Left cardiac atrium (tissue), 4 donors: Measurements from ENCODE around the gene PCDHGB7. TPM values are rescaled to one million over a fixed set of nuclear protein-coding genes. Genes with fewer than 3 reads are reported as not detected.
"Not testable (repeated sequence)": the region's sequence is repeated elsewhere in the genome, so short reads cannot be mapped to it uniquely, and the experiment has no call there.

Experiments used
- ATAC-seq, 2 donors: fragments of 200-7000 bp; cut with Tn5 transposase; one replicate each; pipeline ENCODE4 v1.9.1; 2020; ENCODE audit warnings: mild to moderate bottlenecking in 2 of 2, moderate library complexity in 2 of 2
- DNase-seq: peaks from one replicate; pipeline ENCODE4 v3.0.0-alpha.2; 2020
- intact Hi-C, 2 donors: fragments of 100-400 bp; cut with DNase I; formaldehyde crosslinking; loops; one replicate each; pipeline versions ENCODE4 v1.14.1 to v1.15.1; 2022 to 2023
- total RNA-seq, 2 donors: library from RNA; stranded (reverse); fragmentation: NEBNext Ultra II Directional; extraction: Animal tissue kit (Norgen Biotek cat#: 25700); gene quantifications; one replicate each; pipeline ENCODE4 v1.2.1, GENCODE V29; 2021
- donor health status: DM: no; HTN: yes; CAD: no.
- donor health status: DM: no; HTN: yes; CAD: no; lungs with severe emphysema.
- donor health status: DM: yes; HTN: yes; CAD: no.
- donor health status: Dilated cardiomyopathy.

Gene PCDHGB7
- total RNA-seq, 2 donors from 2014 or later, result 7.6 to 8.8 TPM

DNA sequence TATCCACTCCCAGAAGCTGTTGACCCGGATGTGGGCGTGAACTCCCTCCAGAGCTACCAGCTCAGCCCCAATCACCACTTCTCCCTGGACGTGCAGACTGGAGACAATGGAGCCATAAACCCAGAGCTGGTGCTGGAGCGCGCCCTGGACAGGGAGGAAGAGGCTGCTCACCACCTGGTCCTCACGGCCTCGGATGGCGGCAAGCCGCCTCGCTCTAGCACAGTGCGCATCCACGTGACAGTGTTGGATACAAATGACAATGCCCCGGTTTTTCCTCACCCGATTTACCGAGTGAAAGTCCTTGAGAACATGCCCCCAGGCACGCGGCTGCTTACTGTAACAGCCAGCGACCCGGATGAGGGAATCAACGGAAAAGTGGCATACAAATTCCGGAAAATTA, 24.2 kb upstream of the PCDHGB7 start:
- DNase-seq (no peak), ATAC-seq (no peak)
- intact Hi-C loops, result no loop called here

DNA sequence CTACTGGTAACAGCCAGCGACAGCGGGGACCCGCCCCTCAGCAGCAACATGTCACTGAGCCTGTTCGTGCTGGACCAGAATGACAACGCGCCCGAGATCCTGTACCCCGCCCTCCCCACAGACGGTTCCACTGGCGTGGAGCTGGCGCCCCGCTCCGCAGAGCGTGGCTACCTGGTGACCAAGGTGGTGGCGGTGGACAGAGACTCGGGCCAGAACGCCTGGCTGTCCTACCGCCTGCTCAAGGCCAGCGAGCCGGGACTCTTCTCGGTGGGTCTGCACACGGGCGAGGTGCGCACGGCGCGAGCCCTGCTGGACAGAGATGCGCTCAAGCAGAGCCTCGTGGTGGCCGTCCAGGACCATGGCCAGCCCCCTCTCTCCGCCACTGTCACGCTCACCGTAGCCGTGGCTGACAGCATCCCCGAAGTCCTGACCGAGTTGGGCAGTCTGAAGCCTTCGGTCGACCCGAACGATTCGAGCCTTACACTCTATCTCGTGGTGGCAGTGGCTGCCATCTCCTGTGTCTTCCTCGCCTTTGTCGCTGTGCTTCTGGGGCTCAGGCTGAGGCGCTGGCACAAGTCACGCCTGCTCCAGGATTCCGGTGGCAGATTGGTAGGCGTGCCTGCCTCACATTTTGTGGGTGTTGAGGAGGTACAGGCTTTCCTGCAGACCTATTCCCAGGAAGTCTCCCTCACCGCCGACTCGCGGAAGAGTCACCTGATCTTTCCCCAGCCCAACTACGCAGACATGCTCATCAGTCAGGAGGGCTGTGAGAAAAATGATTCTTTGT, 22.9 kb upstream of the PCDHGB7 start:
- DNase-seq, ATAC-seq, intact Hi-C loops: not testable (repeated sequence)

DNA sequence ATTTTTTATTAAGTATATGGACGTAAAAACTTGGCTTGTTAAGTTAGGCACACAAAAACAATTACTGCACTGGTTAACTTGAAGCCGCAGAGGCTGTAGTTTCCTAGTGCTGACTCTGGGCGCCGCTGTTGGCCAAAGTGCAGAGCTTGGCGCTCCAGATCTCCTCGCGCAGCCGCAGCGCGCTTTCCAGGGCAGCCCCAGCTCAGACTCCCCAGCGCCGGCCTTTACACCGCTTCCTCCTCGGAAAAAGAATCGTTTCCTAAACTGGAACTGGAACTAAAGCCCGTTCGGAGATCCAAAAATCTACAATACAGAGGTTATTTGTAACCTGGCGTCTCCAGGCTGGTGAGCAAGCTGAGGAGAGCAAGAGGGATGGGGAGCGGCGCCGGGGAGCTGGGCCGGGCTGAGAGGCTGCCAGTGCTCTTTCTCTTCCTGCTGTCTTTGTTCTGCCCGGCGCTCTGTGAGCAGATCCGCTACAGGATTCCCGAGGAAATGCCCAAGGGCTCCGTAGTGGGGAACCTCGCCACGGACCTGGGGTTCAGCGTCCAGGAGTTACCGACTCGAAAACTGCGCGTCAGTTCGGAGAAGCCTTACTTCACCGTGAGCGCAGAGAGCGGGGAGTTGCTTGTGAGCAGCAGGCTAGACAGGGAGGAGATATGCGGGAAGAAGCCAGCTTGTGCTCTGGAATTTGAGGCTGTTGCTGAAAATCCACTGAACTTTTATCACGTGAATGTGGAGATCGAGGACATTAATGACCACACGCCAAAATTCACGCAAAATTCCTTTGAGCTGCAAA, 19.5 kb upstream of the PCDHGB7 start, which contains the start of gene PCDHGB5:
PCDHGB5 (plus strand) TSS at position 192 of the 796 bp plus-strand sequence; CDS start at position 373, 181 bp downstream.
- DNase-seq, intact Hi-C loops: not testable (repeated sequence)
- ATAC-seq, result peak; percentile 92 to 96

DNA sequence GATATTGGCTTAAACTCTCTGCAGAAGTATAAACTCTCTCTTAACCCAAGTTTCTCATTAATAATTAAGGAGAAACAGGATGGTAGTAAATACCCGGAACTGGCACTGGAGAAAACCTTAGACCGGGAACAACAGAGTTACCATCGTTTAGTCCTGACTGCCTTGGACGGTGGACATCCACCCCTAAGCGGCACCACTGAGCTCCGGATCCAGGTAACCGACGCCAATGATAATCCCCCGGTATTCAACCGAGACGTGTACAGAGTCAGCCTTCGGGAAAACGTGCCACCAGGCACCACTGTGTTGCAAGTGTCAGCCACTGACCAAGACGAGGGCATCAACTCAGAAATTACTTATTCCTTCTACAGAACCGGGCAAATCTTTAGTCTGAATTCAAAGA, 18.9 kb upstream of the PCDHGB7 start:
- ATAC-seq (no peak), DNase-seq (no peak)
- intact Hi-C loops, result no loop called here

DNA sequence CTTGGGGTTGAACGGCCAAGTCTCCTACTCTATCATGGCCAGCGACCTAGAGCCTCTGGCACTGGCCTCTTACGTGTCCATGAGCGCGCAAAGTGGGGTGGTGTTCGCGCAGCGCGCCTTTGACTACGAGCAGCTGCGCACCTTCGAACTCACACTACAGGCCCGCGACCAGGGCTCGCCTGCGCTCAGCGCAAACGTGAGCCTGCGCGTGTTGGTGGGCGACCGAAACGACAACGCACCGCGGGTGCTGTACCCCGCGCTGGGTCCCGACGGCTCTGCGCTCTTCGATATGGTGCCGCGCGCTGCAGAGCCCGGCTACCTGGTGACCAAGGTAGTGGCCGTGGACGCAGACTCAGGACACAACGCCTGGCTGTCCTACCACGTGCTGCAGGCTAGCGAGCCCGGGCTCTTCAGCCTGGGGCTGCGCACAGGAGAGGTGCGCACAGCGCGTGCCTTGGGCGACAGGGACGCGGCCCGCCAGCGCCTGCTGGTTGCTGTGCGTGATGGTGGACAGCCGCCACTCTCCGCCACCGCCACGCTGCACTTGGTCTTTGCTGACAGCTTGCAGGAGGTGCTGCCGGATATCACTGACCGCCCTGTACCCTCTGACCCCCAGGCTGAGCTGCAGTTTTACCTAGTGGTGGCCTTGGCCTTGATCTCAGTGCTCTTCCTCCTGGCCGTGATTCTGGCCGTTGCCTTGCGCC, 17.8 kb upstream of the PCDHGB7 start:
- ATAC-seq, result no peak
- intact Hi-C loops, result loop anchor here in 1 of 2 donors (10.0 kb wide), 1 partner anchor 45 kb away; the partner anchor contains the start of genes PCDHGA4, PCDHGB1 and PCDHGB2
- no peak for DNase-seq

DNA sequence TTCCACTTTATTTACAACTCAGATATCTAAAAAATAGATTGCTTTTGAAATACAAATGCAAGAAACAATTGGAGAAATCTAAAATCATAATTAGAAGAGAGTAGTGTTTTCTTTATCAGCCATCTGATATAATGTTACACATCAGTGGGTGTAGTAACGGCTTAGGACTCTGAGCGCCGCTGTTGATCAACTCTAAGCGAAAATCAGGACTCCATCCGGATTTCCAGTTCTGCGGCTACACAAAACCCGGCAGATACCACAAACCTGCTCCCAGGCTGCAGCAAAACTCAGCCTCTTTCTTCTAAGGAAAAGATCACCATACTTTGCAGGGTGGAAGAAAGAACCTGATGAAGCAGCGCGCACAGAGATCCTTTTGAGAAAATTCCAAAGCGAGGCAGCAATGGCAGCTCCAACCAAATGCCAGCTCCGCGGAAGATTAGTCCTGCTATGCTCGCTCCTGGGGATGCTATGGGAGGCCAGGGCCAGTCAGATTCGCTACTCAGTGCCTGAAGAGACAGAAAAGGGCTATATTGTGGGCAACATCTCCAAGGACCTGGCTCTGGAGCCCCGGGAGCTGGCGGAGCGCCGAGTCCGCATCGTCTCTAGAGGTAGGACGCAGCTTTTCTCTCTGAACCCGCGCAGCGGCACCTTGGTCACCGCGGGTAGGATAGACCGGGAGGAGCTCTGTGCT, 14.8 kb upstream of the PCDHGB7 start, which contains the start of gene PCDHGA9:
PCDHGA9 (plus strand) TSS at position 226 of the 691 bp plus-strand sequence; CDS start at position 401, 175 bp downstream.
- intact Hi-C loops, result loop anchor here in 1 of 2 donors (10.0 kb wide), 1 partner anchor 48 kb away; the partner anchor contains the start of genes PCDHGA4, PCDHGB1 and PCDHGB2
- no peak for DNase-seq
- no peak for ATAC-seq

DNA sequence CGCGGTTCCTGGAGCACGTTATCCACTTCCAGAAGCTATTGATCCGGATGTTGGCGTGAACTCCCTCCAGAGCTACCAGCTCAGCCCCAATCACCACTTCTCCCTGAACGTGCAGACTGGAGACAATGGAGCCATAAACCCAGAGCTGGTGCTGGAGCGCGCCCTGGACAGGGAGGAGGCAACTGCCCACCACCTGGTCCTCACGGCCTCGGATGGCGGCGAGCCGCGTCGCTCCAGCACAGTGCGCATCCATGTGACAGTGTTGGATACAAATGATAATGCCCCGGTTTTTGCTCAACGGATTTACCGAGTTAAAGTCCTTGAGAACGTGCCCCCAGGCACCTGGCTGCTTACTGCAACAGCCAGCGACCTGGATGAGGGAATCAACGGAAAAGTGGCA, 14.1 kb upstream of the PCDHGB7 start:
- intact Hi-C loops, result loop anchor here in 1 of 2 donors (10.0 kb wide), 1 partner anchor 49 kb away; the partner anchor contains the start of genes PCDHGA4, PCDHGB1 and PCDHGB2
- ATAC-seq (no peak), DNase-seq (no peak)

DNA sequence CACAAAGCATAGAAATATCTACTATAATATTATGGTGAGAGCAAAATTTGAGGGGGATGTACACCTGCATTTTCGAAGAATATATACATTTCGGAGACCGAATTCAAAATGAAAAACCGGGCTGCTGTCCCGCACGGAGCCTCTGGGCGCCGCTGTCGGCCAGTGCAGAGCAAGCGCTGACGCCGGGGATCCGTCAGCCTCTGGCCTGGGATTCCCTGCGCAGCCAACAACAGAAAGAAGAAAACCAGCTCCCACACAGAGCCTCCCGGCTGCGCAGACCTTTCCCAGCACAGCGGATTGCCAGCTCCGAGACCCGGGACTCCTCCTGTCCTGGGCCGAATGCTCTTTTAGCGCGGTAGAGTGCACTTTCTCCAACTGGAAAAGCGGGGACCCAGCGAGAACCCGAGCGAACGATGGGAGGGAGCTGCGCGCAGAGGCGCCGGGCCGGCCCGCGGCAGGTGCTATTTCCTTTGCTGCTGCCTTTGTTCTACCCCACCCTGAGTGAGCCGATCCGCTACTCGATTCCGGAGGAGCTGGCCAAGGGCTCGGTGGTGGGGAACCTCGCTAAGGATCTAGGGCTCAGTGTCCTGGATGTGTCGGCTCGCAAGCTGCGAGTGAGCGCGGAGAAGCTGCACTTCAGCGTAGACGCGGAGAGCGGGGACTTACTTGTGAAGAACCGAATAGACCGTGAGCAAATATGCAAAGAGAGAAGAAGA, 9.5 kb upstream of the PCDHGB7 start, which contains the start of gene PCDHGB6:
PCDHGB6 (plus strand) TSS at position 232 of the 716 bp plus-strand sequence; CDS start at position 414, 182 bp downstream.
- DNase-seq (peak; percentile 58), ATAC-seq (peak; percentile 86 to 88)
- intact Hi-C loops, result loop anchor here in 1 of 2 donors (10.0 kb wide), 1 partner anchor 53 kb away; the partner anchor contains the start of genes PCDHGA4, PCDHGB1 and PCDHGB2

DNA sequence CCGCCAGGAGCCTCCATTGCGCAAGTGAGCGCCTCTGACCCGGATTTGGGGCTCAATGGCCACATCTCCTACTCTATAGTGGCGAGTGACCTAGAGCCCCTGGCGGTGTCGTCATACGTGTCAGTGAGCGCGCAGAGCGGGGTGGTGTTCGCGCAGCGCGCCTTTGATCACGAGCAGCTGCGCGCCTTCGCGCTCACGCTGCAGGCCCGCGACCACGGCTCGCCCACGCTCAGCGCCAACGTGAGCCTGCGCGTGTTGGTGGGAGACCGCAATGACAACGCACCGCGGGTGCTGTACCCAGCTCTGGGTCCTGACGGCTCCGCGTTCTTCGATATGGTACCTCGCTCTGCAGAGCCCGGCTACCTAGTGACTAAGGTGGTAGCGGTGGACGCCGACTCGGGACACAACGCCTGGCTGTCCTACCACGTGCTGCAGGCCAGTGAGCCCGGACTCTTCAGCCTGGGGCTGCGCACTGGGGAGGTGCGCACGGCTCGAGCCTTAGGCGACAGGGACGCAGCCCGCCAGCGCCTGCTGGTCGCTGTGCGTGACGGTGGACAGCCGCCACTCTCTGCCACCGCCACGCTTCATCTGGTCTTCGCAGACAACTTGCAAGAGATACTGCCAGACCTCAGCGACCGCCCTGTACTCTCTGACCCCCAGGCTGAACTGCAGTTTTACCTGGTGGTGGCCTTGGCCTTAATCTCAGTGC, 7.7 kb upstream of the PCDHGB7 start:
- DNase-seq (no peak), ATAC-seq (no peak)
- intact Hi-C loops, result loop anchor here (10.0 kb wide), 2 partner anchors 55 to 145 kb away; partner anchors contain the start of genes PCDHGA4 (in 1 of the 2), PCDHGB1 (in 1 of the 2) and PCDHGB2 (in 1 of the 2)

DNA sequence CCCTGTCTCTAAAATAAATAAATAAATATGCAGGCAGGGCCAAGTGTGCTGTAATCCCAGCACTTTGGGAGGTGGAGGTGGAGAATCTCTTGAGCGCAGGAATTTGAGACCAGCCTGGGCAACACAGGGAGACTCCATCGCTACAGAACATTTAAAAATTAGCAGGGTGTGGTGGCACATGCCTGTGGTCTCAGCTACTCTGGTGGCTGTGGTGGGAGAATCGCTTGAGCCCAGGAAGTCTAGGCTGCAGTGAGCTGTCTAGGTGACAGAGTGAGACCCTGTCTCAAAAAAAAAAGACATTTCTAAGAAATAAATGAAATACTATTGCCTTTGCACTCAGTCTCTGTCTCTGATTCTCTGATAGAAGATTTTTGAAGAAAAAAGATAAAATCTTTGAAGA, 5.9 kb upstream of the PCDHGB7 start:
- intact Hi-C loops, result loop anchor here in 1 of 2 donors (10.0 kb wide), 1 partner anchor 143 kb away; no protein-coding TSS in a partner anchor
- DNase-seq (no peak), ATAC-seq (no peak)

DNA sequence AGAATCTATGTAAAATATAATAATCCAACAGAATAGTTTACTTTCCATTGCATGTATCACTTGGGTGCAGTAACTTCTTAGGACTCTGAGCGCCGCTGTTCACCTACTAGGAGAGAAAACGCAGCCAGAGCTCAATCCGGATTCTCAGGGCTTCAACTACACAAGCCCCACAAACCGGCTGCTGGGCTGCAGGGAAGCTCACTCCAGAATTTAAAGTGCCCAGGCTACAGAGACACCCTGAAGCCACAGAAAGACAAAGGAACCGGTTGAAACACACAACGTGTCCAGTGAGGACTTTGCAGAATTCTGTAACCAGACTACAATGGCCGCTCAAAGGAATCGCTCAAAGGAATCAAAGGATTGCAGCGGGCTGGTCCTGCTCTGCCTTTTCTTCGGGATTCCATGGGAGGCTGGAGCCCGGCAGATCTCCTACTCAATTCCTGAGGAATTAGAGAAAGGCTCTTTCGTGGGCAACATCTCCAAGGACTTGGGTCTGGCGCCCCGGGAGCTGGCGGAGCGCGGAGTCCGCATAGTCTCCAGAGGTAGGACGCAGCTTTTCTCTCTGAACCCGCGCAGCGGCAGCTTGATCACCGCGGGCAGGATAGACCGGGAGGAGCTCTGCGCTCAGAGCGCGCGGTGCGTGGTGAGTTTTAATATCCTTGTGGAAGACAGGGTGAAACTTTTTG, 4.5 kb upstream of the PCDHGB7 start, which contains the start of gene PCDHGA10:
PCDHGA10 (plus strand) TSS at position 134 of the 686 bp plus-strand sequence; CDS start at position 323, 189 bp downstream.
- ATAC-seq (peak; percentile 35 to 68), DNase-seq (no peak)
- intact Hi-C loops, result loop anchor here in 1 of 2 donors (10.0 kb wide), 1 partner anchor 142 kb away; no protein-coding TSS in a partner anchor

DNA sequence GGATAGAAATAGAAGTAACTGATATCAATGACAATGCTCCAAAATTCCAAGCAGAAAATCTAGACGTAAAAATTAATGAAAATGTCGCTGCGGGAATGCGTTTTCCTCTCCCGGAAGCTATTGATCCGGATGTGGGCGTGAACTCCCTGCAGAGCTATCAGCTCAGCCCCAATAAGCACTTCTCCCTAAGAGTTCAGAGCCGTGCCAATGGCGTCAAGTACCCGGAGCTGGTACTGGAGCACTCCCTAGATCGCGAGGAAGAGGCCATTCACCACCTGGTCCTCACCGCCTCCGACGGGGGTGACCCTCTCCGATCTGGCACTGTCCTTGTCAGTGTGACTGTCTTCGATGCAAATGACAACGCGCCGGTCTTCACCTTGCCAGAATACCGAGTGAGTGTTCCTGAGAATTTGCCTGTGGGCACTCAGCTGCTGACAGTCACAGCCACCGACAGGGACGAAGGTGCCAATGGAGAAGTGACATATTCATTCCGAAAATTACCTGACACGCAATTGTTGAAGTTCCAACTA, 3.9 kb upstream of the PCDHGB7 start:
- intact Hi-C loops, result loop anchor here in 1 of 2 donors (10.0 kb wide), 1 partner anchor 141 kb away; no protein-coding TSS in a partner anchor
- no peak for DNase-seq
- no peak for ATAC-seq

DNA sequence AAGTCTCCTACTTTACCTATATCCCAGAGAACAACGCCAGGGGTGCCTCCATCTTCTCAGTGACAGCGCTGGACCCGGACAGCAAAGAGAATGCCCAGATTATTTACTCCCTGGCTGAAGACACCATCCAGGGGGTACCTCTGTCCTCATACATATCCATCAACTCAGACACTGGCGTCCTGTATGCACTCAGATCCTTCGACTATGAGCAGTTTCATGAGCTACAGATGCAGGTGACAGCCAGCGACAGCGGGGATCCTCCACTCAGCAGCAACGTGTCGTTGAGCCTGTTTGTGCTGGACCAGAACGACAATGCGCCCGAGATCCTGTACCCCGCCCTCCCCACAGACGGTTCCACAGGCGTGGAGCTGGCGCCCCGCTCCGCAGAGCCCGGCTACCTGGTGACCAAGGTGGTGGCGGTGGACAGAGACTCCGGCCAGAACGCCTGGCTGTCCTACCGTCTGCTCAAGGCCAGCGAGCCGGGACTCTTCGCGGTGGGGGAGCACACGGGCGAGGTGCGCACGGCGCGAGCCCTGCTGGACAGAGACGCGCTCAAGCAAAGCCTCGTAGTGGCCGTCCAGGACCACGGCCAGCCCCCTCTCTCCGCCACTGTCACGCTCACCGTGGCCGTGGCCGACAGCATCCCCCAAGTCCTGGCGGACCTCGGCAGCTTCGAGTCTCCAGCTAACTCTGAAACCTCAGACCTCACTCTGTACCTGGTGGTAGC, 2.8 kb upstream of the PCDHGB7 start:
- ATAC-seq, DNase-seq: not testable (repeated sequence)
- intact Hi-C loops, result loop anchor here (5.0 to 10.0 kb wide), 2 partner anchors 140 to 148 kb away; no protein-coding TSS in a partner anchor

DNA sequence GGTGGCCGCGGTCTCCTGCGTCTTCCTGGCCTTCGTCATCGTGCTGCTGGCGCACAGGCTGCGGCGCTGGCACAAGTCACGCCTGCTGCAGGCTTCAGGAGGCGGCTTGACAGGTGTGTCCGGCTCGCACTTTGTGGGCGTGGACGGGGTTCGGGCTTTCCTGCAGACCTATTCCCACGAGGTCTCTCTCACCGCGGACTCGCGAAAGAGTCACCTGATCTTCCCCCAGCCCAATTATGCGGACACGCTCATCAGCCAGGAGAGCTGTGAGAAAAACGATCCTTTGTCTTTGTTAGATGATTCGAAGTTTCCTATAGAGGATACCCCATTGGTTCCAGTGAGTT, 2.2 kb upstream of the PCDHGB7 start:
- intact Hi-C loops, result loop anchor here (5.0 to 10.0 kb wide), 2 partner anchors 140 to 147 kb away; no protein-coding TSS in a partner anchor
- not testable (repeated sequence) for ATAC-seq, DNase-seq
